ENCODE measurements around the gene ATP5F1B.

GRCh38 chr12:56679883-56680575 lies 34.2 kb upstream of the ATP5F1B start:
- TF ChIP-seq CTCF (conservative IDR thresholded peaks at IDR 0.05 in 1 of 2, IDR thresholded peaks at IDR 0.05 in 1 of 2; ENCODE audit: low read depth in 1 of 2, low read length in 2 of 2) = no peak
- TF ChIP-seq EZH2 (IDR thresholded peaks at IDR 0.05; ENCODE audit: low read length, missing control alignments) = no peak
